H1 (cell line): ENCODE data around the gene UBE2F. TPM values are rescaled to one million over a fixed set of nuclear protein-coding genes. Genes with fewer than 3 reads are reported as not detected.

Experiments used
- CHD2 ChIP-seq: IDR thresholded peaks from 2 replicates; pipeline ENCODE4 v1.6.1; 2012; ENCODE audit warnings: low read length, improper control_type of control experiment
- PHF8 ChIP-seq: fragments of 200-600 bp; sonication (generic); conservative IDR thresholded peaks from 2 replicates; pipeline ENCODE4 v1.7.1; 2012; ENCODE audit warnings: low read depth, mild to moderate bottlenecking, inconsistent platforms, low read length, moderate library complexity
- polyA plus RNA-seq, 7 experiments: library from polyadenylated mRNA; depleted of rRNA in 3 of 7; stranded (reverse) in 5 of 7; unstranded in 2 of 7; fragments of >200 nt in 5 of 7; fragments of 200-250 nt in 2 of 7; gene quantifications; 1 replicate in 5 of 7; 2 replicates in 1 of 7; 4 replicates in 1 of 7; pipeline versions ENCODE4 v1.2.1 to v1.2.3, GENCODE V29; 2011 to 2013; ENCODE audit warnings: missing spikeins in 2 of 7, mixed read lengths in 2 of 7
- total RNA-seq: library from RNA; stranded (reverse); fragmentation: NEBNext Ultra II Directional; extraction: Animal tissue kit (Norgen Biotek cat#: 25700); gene quantifications from 2 replicates; pipeline ENCODE4 v1.2.1, GENCODE V29; 2021

Gene UBE2F
- total and polyA plus RNA-seq, 2 of the 8 experiments (the other 6 are each of a cell fraction or from before 2014, with no cell fraction given): 43.3 to 59.8 TPM

GRCh38 chr2:238075397-238075796 is 108.6 kb downstream of the UBE2F start (continued):
- TF ChIP-seq PHF8 (no peak), CHD2 (no peak)
